ENCODE data around the gene SOAT1.

- TF ChIP-seq CSDC2 (CRISPR knock-in tag; IDR thresholded peaks at IDR 0.05), result no peak
- no peak for TF ChIP-seq PATZ1 (CRISPR knock-in tag; IDR thresholded peaks at IDR 0.05; ENCODE audit: borderline replicate concordance)
- no peak for TF ChIP-seq PPARA (CRISPR knock-in tag; IDR thresholded peaks at IDR 0.05; ENCODE audit: borderline replicate concordance)
- TF ChIP-seq ZC3H10 (CRISPR knock-in tag; IDR thresholded peaks at IDR 0.05), result no peak
Measured at GRCh38 chr1:179372160-179372559, 78.6 kb downstream of the SOAT1 start.
